Hepatocyte (in vitro differentiated cells): ENCODE results near the gene NUDT21. TPM values are rescaled to one million over a fixed set of nuclear protein-coding genes. Genes with fewer than 3 reads are reported as not detected.
"Not testable (repeated sequence)": the region's sequence is repeated elsewhere in the genome, so short reads cannot be mapped to it uniquely, and the experiment has no call there.

Experiments
- DNase-seq: peaks from one replicate; pipeline ENCODE4 v3.0.0-alpha.2; 2016; ENCODE audit warnings: low spot score
- H2AFZ ChIP-seq: fragments of 200-600 bp; sonication (generic); 2 replicates; pipeline ENCODE4 v1.6.0; 2016; ENCODE audit warnings: antibody characterized with exemption, mild to moderate bottlenecking
- H3K27ac ChIP-seq: fragments of 200-600 bp; sonication (generic); 2 replicates; pipeline ENCODE4 v1.5.1; 2016; ENCODE audit warnings: mild to moderate bottlenecking
- H3K27me3 ChIP-seq: fragments of 200-600 bp; sonication (generic); 2 replicates; pipeline ENCODE4 v1.6.1; 2016
- H3K36me3 ChIP-seq: fragments of 200-600 bp; sonication (generic); replicated peaks from 2 replicates; pipeline ENCODE4 v1.5.1; 2016; ENCODE audit warnings: low read depth; ENCODE audit not compliant: insufficient read depth
- H3K4me1 ChIP-seq: fragments of 200-600 bp; sonication (generic); 2 replicates; pipeline ENCODE4 v1.5.1; 2016; ENCODE audit warnings: mild to moderate bottlenecking, moderate library complexity; ENCODE audit not compliant: insufficient read depth
- H3K4me2 ChIP-seq: fragments of 200-600 bp; sonication (generic); 2 replicates; pipeline ENCODE4 v1.6.0; 2016
- H3K4me3 ChIP-seq: fragments of 200-600 bp; sonication (generic); 2 replicates; pipeline ENCODE4 v1.5.1; 2016; ENCODE audit warnings: mild to moderate bottlenecking
- H3K79me2 ChIP-seq: fragments of 200-600 bp; sonication (generic); 2 replicates; pipeline ENCODE4 v1.6.0; 2017; ENCODE audit warnings: mild to moderate bottlenecking
- H3K9me2 ChIP-seq: fragments of 200-600 bp; sonication (generic); replicated peaks from 2 replicates; pipeline ENCODE4 v1.6.0; 2017; ENCODE audit warnings: mild to moderate bottlenecking; ENCODE audit not compliant: insufficient read depth
- H3K9me3 ChIP-seq: fragments of 200-600 bp; sonication (generic); 2 replicates; pipeline ENCODE4 v1.5.1; 2016; ENCODE audit warnings: low read depth, mild to moderate bottlenecking
- H4K20me1 ChIP-seq: fragments of 200-600 bp; sonication (generic); 2 replicates; pipeline ENCODE4 v1.6.0; 2016; ENCODE audit warnings: mild to moderate bottlenecking; ENCODE audit not compliant: insufficient read depth, poor library complexity, severe bottlenecking
- EZH2 ChIP-seq: fragments of 200-600 bp; sonication (generic); IDR thresholded peaks from 2 replicates; pipeline ENCODE4 v1.6.1; 2016; ENCODE audit warnings: antibody characterized with exemption, mild to moderate bottlenecking, borderline replicate concordance
- EZH2phosphoT487 ChIP-seq: fragments of 200-600 bp; sonication (generic); IDR thresholded peaks from one replicate; pipeline ENCODE4 v1.6.1; 2018; ENCODE audit warnings: antibody characterized with exemption, mild to moderate bottlenecking, low read depth, moderate library complexity; ENCODE audit not compliant: unreplicated experiment, severe bottlenecking
- WGBS: methylation state at CpG from one replicate; pipeline ENCODE4 v1.1.6; 2016; ENCODE audit warnings: low lambda C conversion rate; ENCODE audit errors: missing lambda C conversion rate; 5-methylcytosine and 5-hydroxymethylcytosine counted together
- polyA plus RNA-seq: library from polyadenylated mRNA; unstranded; fragments of >200 nt; fragmentation: Nextera tagmentation; extraction: Ambion mirVana; gene quantifications from 2 replicates; pipeline ENCODE4 v1.2.1, GENCODE V29; 2016
- total RNA-seq: library from RNA; depleted of rRNA; stranded (reverse); fragments of >200 nt; gene quantifications from 2 replicates; pipeline ENCODE4 v1.2.3, GENCODE V29; 2014
- TF ChIP-seq, protein P1 (sequence below): fragments of 200-600 bp; sonication (generic); IDR thresholded peaks from 2 replicates; pipeline ENCODE4 v1.5.1; 2016; ENCODE audit warnings: antibody characterized with exemption, mild to moderate bottlenecking; ENCODE audit not compliant: poor library complexity

The NUDT21 gene
- total and polyA plus RNA-seq, 2 experiments from 2014 or later = 44.7 to 76.6 TPM

DNA sequence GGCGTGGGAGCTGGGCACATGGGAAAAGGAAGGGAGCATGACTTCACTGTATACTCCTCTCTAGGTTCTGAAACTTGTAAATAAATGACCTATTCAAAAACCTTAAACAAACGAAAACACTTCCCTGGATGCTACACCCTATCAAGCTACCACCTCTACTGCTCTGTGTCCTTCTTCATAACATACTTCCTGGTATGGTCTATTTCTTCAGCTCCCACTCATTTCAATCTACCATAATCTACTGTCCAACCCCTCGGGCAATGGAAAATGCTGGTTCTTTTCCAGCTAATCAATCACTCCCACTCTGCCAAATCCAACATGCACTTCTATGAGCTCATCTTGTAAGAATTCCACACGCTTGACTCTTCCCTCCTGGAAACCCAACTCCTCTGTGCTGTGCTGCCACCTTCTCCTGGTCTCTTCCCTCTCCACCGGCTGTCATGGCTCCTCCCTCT lies 68.2 kb downstream of the NUDT21 start:
- H3K79me2 ChIP-seq = no peaks in the 10 kb centered on the region
- no peak overlapping the region for H3K4me3 ChIP-seq
- H3K9me2 ChIP-seq = no peaks in the 10 kb centered on the region
- no peaks in the 10 kb centered on the region for H3K27me3 ChIP-seq
- H3K36me3 ChIP-seq = no peaks in the 10 kb centered on the region
- no peak for DNase-seq
- TF ChIP-seq, protein P1, sequence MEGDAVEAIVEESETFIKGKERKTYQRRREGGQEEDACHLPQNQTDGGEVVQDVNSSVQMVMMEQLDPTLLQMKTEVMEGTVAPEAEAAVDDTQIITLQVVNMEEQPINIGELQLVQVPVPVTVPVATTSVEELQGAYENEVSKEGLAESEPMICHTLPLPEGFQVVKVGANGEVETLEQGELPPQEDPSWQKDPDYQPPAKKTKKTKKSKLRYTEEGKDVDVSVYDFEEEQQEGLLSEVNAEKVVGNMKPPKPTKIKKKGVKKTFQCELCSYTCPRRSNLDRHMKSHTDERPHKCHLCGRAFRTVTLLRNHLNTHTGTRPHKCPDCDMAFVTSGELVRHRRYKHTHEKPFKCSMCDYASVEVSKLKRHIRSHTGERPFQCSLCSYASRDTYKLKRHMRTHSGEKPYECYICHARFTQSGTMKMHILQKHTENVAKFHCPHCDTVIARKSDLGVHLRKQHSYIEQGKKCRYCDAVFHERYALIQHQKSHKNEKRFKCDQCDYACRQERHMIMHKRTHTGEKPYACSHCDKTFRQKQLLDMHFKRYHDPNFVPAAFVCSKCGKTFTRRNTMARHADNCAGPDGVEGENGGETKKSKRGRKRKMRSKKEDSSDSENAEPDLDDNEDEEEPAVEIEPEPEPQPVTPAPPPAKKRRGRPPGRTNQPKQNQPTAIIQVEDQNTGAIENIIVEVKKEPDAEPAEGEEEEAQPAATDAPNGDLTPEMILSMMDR = no peak
- TF ChIP-seq EZH2phosphoT487 (no peak), EZH2 (no peak)
- no peaks in the 10 kb centered on the region for H3K4me1 ChIP-seq
- no peaks in the 10 kb centered on the region for H3K9me3 ChIP-seq
- H3K4me2 ChIP-seq = no peak overlapping the region
- H3K27ac ChIP-seq = no peak overlapping the region
- no peaks in the 10 kb centered on the region for H4K20me1 ChIP-seq
- no peak overlapping the region for H2AFZ ChIP-seq
- WGBS = 79% methylated on average over 5 of the region's 5 CpGs

GRCh38 chr16:56382459-56382858 lies 68.7 kb downstream of the NUDT21 start:
- H3K27ac ChIP-seq = no peak overlapping the region
- H3K36me3 ChIP-seq = no peaks in the 10 kb centered on the region
- no peak for DNase-seq
- H2AFZ ChIP-seq = no peak overlapping the region
- no peaks in the 10 kb centered on the region for H3K79me2 ChIP-seq
- no peaks in the 10 kb centered on the region for H3K27me3 ChIP-seq
- H3K4me1 ChIP-seq = no peaks in the 10 kb centered on the region
- no peaks in the 10 kb centered on the region for H4K20me1 ChIP-seq
- no peak overlapping the region for H3K4me3 ChIP-seq
- no peaks in the 10 kb centered on the region for H3K9me3 ChIP-seq
- no peak overlapping the region for H3K4me2 ChIP-seq
- H3K9me2 ChIP-seq = no peaks in the 10 kb centered on the region
- 91% methylated on average over 4 of the region's 4 CpGs for WGBS
- TF ChIP-seq, protein P1 = no peak
- TF ChIP-seq EZH2 = no peak
- no peak for TF ChIP-seq EZH2phosphoT487

DNA sequence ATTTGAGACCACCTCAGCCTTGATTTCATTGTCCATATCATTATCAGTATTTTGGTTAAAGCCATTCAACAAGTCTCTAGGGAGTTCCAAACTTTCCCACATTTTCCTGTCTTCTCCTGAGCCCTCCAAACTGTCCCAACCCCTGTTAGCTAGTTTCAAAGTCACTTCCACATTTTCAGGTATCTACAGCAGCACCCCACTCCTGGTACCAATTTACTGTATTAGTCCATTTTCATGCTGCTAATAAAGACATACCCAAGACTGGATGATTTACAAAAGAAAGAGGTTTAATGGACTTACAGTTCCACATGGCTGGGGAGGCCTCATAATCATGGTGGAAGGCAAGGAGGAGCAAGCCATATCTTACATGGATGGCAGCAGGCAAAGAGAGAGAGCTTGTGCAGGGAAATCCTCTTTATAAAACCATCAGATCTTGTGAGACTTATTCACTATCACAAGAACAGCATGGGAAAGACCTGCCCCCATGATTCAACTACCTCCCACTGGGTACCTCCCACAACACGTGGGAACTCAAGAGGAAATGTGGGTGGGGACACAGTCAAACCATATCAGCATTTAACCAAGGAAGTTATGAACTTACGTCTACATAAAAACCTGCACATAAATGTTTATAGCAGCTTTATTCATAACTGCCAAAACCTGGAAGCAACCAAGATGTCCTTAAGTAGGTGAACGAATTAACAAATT lies 70.2 kb downstream of the NUDT21 start:
- not testable (repeated sequence) for H3K4me2 ChIP-seq, H2AFZ ChIP-seq, H3K4me3 ChIP-seq, H3K9me3 ChIP-seq, H3K79me2 ChIP-seq, H3K27me3 ChIP-seq, H4K20me1 ChIP-seq, H3K27ac ChIP-seq, H3K9me2 ChIP-seq, H3K36me3 ChIP-seq, H3K4me1 ChIP-seq, DNase-seq
- WGBS = 99% methylated on average over 3 of the region's 3 CpGs

Other genes with a start within 250 kb of the NUDT21 start
- gene AMFR, start 25.8 kb downstream of the NUDT21 start, total RNA-seq = 109 and 135 TPM in 2 replicates
- 56.2 and 67.2 TPM in 2 replicates for gene AMFR, start 25.8 kb downstream of the NUDT21 start, polyA plus RNA-seq
- gene OGFOD1, start 222 bp upstream of the NUDT21 start, total RNA-seq = 45.6 and 58.9 TPM in 2 replicates
- gene OGFOD1, start 222 bp upstream of the NUDT21 start, polyA plus RNA-seq = 37.0 and 55.5 TPM in 2 replicates
- gene BBS2, start 68.7 kb upstream of the NUDT21 start, total RNA-seq = 39.0 and 47.0 TPM in 2 replicates
- gene BBS2, start 68.7 kb upstream of the NUDT21 start, polyA plus RNA-seq = 31.5 and 40.8 TPM in 2 replicates
- gene MT4, start 113.7 kb upstream of the NUDT21 start, total RNA-seq = not detected in 2 replicates
- gene MT4, start 113.7 kb upstream of the NUDT21 start, polyA plus RNA-seq = not detected in 2 replicates
- gene MT3, start 138.2 kb upstream of the NUDT21 start, total RNA-seq = not detected in 2 replicates
- not detected in 2 replicates for gene MT3, start 138.2 kb upstream of the NUDT21 start, polyA plus RNA-seq
- 64.9 and 70.3 TPM in 2 replicates for gene MT2A, start 157.3 kb upstream of the NUDT21 start, total RNA-seq
- gene MT2A, start 157.3 kb upstream of the NUDT21 start, polyA plus RNA-seq = 914 and 1,143 TPM in 2 replicates
- 42.3 and 65.5 TPM in 2 replicates for gene MT1E, start 174.4 kb upstream of the NUDT21 start, total RNA-seq
- 105 and 121 TPM in 2 replicates for gene MT1E, start 174.4 kb upstream of the NUDT21 start, polyA plus RNA-seq
- gene MT1M, start 181.3 kb upstream of the NUDT21 start, total RNA-seq = 0.60 TPM in 1 of 2 replicates, not detected in the other
- gene MT1M, start 181.3 kb upstream of the NUDT21 start, polyA plus RNA-seq = 0.26 TPM in 1 of 2 replicates, not detected in the other
- gene MT1A, start 187.3 kb upstream of the NUDT21 start, total RNA-seq = not detected in 2 replicates
- 1.9 and 2.7 TPM in 2 replicates for gene MT1A, start 187.3 kb upstream of the NUDT21 start, polyA plus RNA-seq
- not detected in 2 replicates for gene MT1B, start 200.6 kb upstream of the NUDT21 start, total RNA-seq
- 0.47 and 2.2 TPM in 2 replicates for gene MT1B, start 200.6 kb upstream of the NUDT21 start, polyA plus RNA-seq
- 3.1 and 7.1 TPM in 2 replicates for gene MT1F, start 206.6 kb upstream of the NUDT21 start, total RNA-seq
- gene MT1F, start 206.6 kb upstream of the NUDT21 start, polyA plus RNA-seq = 8.7 and 11.8 TPM in 2 replicates
- gene MT1G, start 216.7 kb upstream of the NUDT21 start, total RNA-seq = 49.7 and 64.1 TPM in 2 replicates
- gene MT1G, start 216.7 kb upstream of the NUDT21 start, polyA plus RNA-seq = 44.5 and 45.3 TPM in 2 replicates
- gene MT1H, start 218.5 kb upstream of the NUDT21 start, total RNA-seq = 2.1 TPM in 1 of 2 replicates, not detected in the other
- 2.0 and 13.5 TPM in 2 replicates for gene MT1H, start 218.5 kb upstream of the NUDT21 start, polyA plus RNA-seq
- gene MT1X, start 231.1 kb upstream of the NUDT21 start, total RNA-seq = 39.8 and 52.0 TPM in 2 replicates
- gene MT1X, start 231.1 kb upstream of the NUDT21 start, polyA plus RNA-seq = 121 and 127 TPM in 2 replicates